ENCODE results near the gene UBE2I. TPM values are rescaled to one million over a fixed set of nuclear protein-coding genes. Genes with fewer than 3 reads are reported as not detected.

The UBE2I gene
- total RNA-seq, 3 donors from 2014 or later: 52.5 to 67.8 (median 62.2) TPM

DNA sequence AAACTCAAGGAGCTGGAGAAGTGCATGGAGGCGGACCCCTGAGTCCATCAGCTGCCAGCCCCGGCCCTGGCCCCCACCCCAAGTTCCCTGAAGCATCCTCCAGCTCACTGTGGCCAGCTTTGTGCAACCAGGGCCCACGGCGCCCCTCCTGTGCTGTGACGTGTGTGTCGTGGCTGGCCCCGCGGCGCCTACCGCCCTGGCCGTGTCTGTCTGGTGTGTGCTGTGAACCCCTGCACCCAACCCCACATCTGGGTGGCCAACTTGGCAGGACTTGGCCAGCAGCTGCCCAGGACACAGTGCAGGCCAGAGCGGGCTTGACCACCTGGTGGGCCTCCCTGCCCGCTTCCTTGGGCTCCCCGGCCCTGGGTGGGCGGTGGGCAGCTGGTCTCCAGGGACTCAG, 39.0 kb downstream of the UBE2I start:
- TF ChIP-seq, protein P1, sequence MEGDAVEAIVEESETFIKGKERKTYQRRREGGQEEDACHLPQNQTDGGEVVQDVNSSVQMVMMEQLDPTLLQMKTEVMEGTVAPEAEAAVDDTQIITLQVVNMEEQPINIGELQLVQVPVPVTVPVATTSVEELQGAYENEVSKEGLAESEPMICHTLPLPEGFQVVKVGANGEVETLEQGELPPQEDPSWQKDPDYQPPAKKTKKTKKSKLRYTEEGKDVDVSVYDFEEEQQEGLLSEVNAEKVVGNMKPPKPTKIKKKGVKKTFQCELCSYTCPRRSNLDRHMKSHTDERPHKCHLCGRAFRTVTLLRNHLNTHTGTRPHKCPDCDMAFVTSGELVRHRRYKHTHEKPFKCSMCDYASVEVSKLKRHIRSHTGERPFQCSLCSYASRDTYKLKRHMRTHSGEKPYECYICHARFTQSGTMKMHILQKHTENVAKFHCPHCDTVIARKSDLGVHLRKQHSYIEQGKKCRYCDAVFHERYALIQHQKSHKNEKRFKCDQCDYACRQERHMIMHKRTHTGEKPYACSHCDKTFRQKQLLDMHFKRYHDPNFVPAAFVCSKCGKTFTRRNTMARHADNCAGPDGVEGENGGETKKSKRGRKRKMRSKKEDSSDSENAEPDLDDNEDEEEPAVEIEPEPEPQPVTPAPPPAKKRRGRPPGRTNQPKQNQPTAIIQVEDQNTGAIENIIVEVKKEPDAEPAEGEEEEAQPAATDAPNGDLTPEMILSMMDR (IDR thresholded peaks at IDR 0.05): no peak
- no peak for TF ChIP-seq POLR2A (IDR thresholded peaks at IDR 0.05)
- no peak for TF ChIP-seq POLR2AphosphoS5 (IDR thresholded peaks at IDR 0.05)
- H3K27me3 ChIP-seq: no peaks in the 10 kb centered on the region
- H3K27ac ChIP-seq: no peak overlapping the region
- no peaks in the 10 kb centered on the region for H3K9me3 ChIP-seq
- intact Hi-C loops (cut with DNase I; ENCODE audit: low total_unique reads): no loop called here
- no peak for DNase-seq (ENCODE audit: low spot score in 2 of 2)
- no peaks in the 10 kb centered on the region for H3K36me3 ChIP-seq
- H3K4me3 ChIP-seq: no peak overlapping the region
- H3K4me1 ChIP-seq: peaks cover 3 to 10% of the 10 kb centered on the region in 2 donors

GRCh38 chr16:1348926-1349325, 39.5 kb downstream of the UBE2I start:
- no peak for TF ChIP-seq POLR2A (IDR thresholded peaks at IDR 0.05)
- TF ChIP-seq, protein P1 (IDR thresholded peaks at IDR 0.05): no peak
- no peaks in the 10 kb centered on the region for H3K36me3 ChIP-seq
- intact Hi-C loops (cut with DNase I; ENCODE audit: low total_unique reads): no loop called here

GRCh38 chr16:1349351-1349750, 39.9 kb downstream of the UBE2I start:
- Histone ChIP-seq H3K4me1 (peaks cover 3 to 10% of the 10 kb centered on the region in 2 donors), H3K27me3 (no peaks in the 10 kb centered on the region), H3K36me3 (no peaks in the 10 kb centered on the region), H3K9me3 (no peaks in the 10 kb centered on the region), H3K27ac (no peak overlapping the region), H3K4me3 (no peak overlapping the region)
- intact Hi-C loops (cut with DNase I; ENCODE audit: low total_unique reads): no loop called here
- TF ChIP-seq POLR2AphosphoS5 (IDR thresholded peaks at IDR 0.05) (no peak), POLR2A (IDR thresholded peaks at IDR 0.05) (no peak)
- TF ChIP-seq, protein P1 (IDR thresholded peaks at IDR 0.05): no peak
- no peak for DNase-seq (ENCODE audit: low spot score in 2 of 2)

More at GRCh38 chr16:1348926-1349325, 39.5 kb downstream of the UBE2I start:
- no peaks in the 10 kb centered on the region for H3K27me3 ChIP-seq
- DNase-seq (ENCODE audit: low spot score in 2 of 2): no peak
- H3K9me3 ChIP-seq: no peaks in the 10 kb centered on the region
- H3K4me1 ChIP-seq: peaks cover 3 to 10% of the 10 kb centered on the region in 2 donors
- no peak overlapping the region for H3K27ac ChIP-seq
- no peak overlapping the region for H3K4me3 ChIP-seq

DNA sequence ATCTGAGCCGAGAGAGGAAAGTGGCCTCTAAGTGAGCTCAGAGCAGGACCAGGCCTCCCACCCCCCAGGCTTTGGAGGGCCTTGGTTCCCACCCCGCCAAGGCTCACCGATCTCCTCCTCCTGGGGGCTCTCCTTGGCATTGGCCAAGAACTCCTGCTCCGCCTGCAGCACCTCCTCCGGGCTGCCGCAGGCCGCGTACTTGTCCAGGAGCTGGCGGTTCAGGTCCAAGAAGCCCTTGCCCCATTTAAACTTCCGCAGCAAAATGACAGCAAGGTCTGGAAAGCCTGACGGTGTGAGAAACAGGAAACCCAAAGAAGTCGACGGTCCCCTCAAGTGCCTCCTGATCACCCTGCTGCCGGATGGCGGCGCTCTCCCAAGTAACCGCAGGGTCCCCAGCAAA, 40.5 kb downstream of the UBE2I start:
- intact Hi-C loops (cut with DNase I; ENCODE audit: low total_unique reads): no loop called here
- Histone ChIP-seq H3K4me3 (no peak overlapping the region), H3K4me1 (peaks cover 3 to 10% of the 10 kb centered on the region in 2 donors), H3K27ac (no peak overlapping the region), H3K9me3 (no peaks in the 10 kb centered on the region), H3K27me3 (no peaks in the 10 kb centered on the region), H3K36me3 (no peaks in the 10 kb centered on the region)
- TF ChIP-seq POLR2A (IDR thresholded peaks at IDR 0.05): no peak
- TF ChIP-seq, protein P1 (IDR thresholded peaks at IDR 0.05): no peak
- TF ChIP-seq POLR2AphosphoS5 (IDR thresholded peaks at IDR 0.05): no peak
- DNase-seq (ENCODE audit: low spot score in 2 of 2): no peak

- peaks cover 3 to 10% of the 10 kb centered on the region in 2 donors for H3K4me1 ChIP-seq
- no peak for DNase-seq (ENCODE audit: low spot score in 2 of 2)
- intact Hi-C loops (cut with DNase I; ENCODE audit: low total_unique reads): no loop called here
- H3K36me3 ChIP-seq: no peaks in the 10 kb centered on the region
- peak overlapping the region; percentile 69 to 99 (median 84) for H3K4me3 ChIP-seq
- no peak overlapping the region for H3K27ac ChIP-seq
- H3K9me3 ChIP-seq: no peaks in the 10 kb centered on the region
- TF ChIP-seq POLR2A (IDR thresholded peaks at IDR 0.05): no peak
- no peaks in the 10 kb centered on the region for H3K27me3 ChIP-seq
Observed at GRCh38 chr16:1350691-1351090, 41.3 kb downstream of the UBE2I start.

DNA sequence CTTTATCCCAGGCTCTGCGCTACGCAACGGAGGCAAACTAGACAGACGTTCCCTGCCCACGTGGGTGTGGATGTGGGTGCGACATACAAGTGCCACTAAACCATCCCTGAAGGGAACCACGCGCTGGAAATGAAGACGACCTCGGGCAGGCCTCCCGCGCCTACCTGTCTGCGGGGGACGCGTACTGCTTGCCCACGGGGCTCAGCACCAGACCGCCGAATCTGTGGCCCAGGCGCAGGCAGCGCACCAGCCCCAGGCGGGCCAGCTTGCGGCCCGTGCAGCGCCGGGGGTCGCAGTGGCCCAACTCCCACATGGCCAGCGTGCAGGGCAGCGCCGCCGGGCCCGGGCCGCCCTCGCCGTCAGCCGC, 41.8 kb downstream of the UBE2I start:
- H3K4me1 ChIP-seq: peaks cover 3 to 10% of the 10 kb centered on the region in 2 donors
- TF ChIP-seq, protein P1 (IDR thresholded peaks at IDR 0.05): no peak
- TF ChIP-seq POLR2A (IDR thresholded peaks at IDR 0.05) (no peak), POLR2AphosphoS5 (IDR thresholded peaks at IDR 0.05) (no peak)
- H3K9me3 ChIP-seq: no peaks in the 10 kb centered on the region
- no peak for DNase-seq (ENCODE audit: low spot score in 2 of 2)
- no peaks in the 10 kb centered on the region for H3K36me3 ChIP-seq
- no peaks in the 10 kb centered on the region for H3K27me3 ChIP-seq
- H3K4me3 ChIP-seq: peak overlapping the region; percentile 69 to 99 (median 84)
- intact Hi-C loops (cut with DNase I; ENCODE audit: low total_unique reads): no loop called here
- H3K27ac ChIP-seq: peak overlapping the region; percentile 46 to 57
